CD14-positive monocyte (primary cell): Measurements from ENCODE around the gene ADAMTS4. TPM values are rescaled to one million over a fixed set of nuclear protein-coding genes. Genes with fewer than 3 reads are reported as not detected.

Experiments used
- DNase-seq, 3 donors: peaks; one replicate each; pipeline ENCODE4 v3.0.0-alpha.2; 2011 to 2022
- H2AFZ ChIP-seq: 2 replicates; pipeline ENCODE4 v1.6.0; 2012; ENCODE audit warnings: mild to moderate bottlenecking, low read depth, low read length, inconsistent platforms; ENCODE audit not compliant: insufficient read depth, poor library complexity, severe bottlenecking
- H3K27ac ChIP-seq, 2 donors: 1 replicate in 1 of 2; 2 replicates in 1 of 2; pipeline ENCODE4 v1.5.1; 2012 to 2013; ENCODE audit warnings: low read length in 2 of 2, control low read depth in 1 of 2, inconsistent platforms in 1 of 2, low read depth in 1 of 2, mild to moderate bottlenecking in 1 of 2
- H3K27me3 ChIP-seq, 2 donors: one replicate each; pipeline versions ENCODE4 v1.6.0 to v1.6.1; 2011 to 2013; ENCODE audit warnings: low read length in 2 of 2; ENCODE audit not compliant: control insufficient read depth in 2 of 2, insufficient read depth in 2 of 2
- H3K36me3 ChIP-seq, 2 donors: replicated peaks in 1 of 2; 1 replicate in 1 of 2; 2 replicates in 1 of 2; pipeline versions ENCODE4 v1.5.1 to v1.6.1; 2012 to 2013; ENCODE audit warnings: low read length in 2 of 2, control low read depth in 1 of 2, inconsistent platforms in 1 of 2, mild to moderate bottlenecking in 1 of 2; ENCODE audit not compliant: insufficient read depth in 2 of 2, control insufficient read depth in 1 of 2
- H3K4me1 ChIP-seq, 2 donors: 1 replicate in 1 of 2; 2 replicates in 1 of 2; pipeline versions ENCODE4 v1.5.1 to v1.6.1; 2012 to 2013; ENCODE audit warnings: low read length in 2 of 2, control low read depth in 1 of 2, inconsistent platforms in 1 of 2, mild to moderate bottlenecking in 1 of 2, moderate library complexity in 1 of 2; ENCODE audit not compliant: insufficient read depth in 2 of 2, control insufficient read depth in 1 of 2
- H3K4me2 ChIP-seq: replicated peaks from 2 replicates; pipeline ENCODE3; 2012; ENCODE audit warnings: low read length, moderate library complexity, mild to moderate bottlenecking; ENCODE audit not compliant: poor library complexity, severe bottlenecking; ENCODE audit errors: extremely low read depth
- H3K4me3 ChIP-seq, 3 experiments: fragments of 200-600 bp in 1 of 3; sonication (generic) in 1 of 3; replicated peaks in 1 of 3; 1 replicate in 2 of 3; 2 replicates in 1 of 3; pipeline ENCODE4 v1.5.1; 2011 to 2013; ENCODE audit warnings: low read length in 3 of 3, mild to moderate bottlenecking in 3 of 3, control low read depth in 2 of 3, low read depth in 2 of 3, inconsistent platforms in 1 of 3, moderate library complexity in 1 of 3
- H3K79me2 ChIP-seq: 2 replicates; pipeline ENCODE4 v1.6.0; 2012; ENCODE audit warnings: mild to moderate bottlenecking, control low read depth, inconsistent platforms, low read length, moderate library complexity; ENCODE audit not compliant: insufficient read depth
- H3K9ac ChIP-seq: 2 replicates; pipeline ENCODE4 v1.6.0; 2017; ENCODE audit warnings: low read length, mild to moderate bottlenecking; ENCODE audit not compliant: insufficient read depth, poor library complexity, severe bottlenecking
- H3K9me3 ChIP-seq, 2 donors: replicated peaks in 1 of 2; 1 replicate in 1 of 2; 2 replicates in 1 of 2; pipeline versions ENCODE4 v1.5.1 to v1.6.1; 2012 to 2013; ENCODE audit warnings: low read length in 2 of 2, control low read depth in 1 of 2; ENCODE audit not compliant: control insufficient read depth in 1 of 2, insufficient read depth in 1 of 2
- H4K20me1 ChIP-seq: 2 replicates; pipeline ENCODE4 v1.6.0; 2012; ENCODE audit warnings: mild to moderate bottlenecking, low read length, control low read depth, moderate library complexity; ENCODE audit not compliant: insufficient read depth
- H3K27ac Mint-ChIP-seq, 7 donors: one replicate each; pipeline ENCODE4 v1.8.0; 2020; ENCODE audit warnings: mild to moderate bottlenecking in 7 of 7, mixed read lengths in 7 of 7, moderate library complexity in 6 of 7, inconsistent platforms in 2 of 7
- H3K27me3 Mint-ChIP-seq, 3 donors: one replicate each; pipeline ENCODE4 v1.8.0; 2021 to 2022; ENCODE audit warnings: low read depth in 3 of 3, mild to moderate bottlenecking in 3 of 3, mixed read lengths in 3 of 3, moderate library complexity in 3 of 3, inconsistent platforms in 1 of 3
- H3K36me3 Mint-ChIP-seq, 2 donors: one replicate each; pipeline ENCODE4 v1.8.0; 2020; ENCODE audit warnings: mixed read lengths in 2 of 2, inconsistent platforms in 1 of 2, mild to moderate bottlenecking in 1 of 2
- H3K4me1 Mint-ChIP-seq: one replicate; pipeline ENCODE4 v1.8.0; 2020; ENCODE audit warnings: mild to moderate bottlenecking, mixed read lengths
- H3K4me3 Mint-ChIP-seq, 2 donors: one replicate each; pipeline ENCODE4 v1.8.0; 2020; ENCODE audit warnings: mild to moderate bottlenecking in 2 of 2, mixed read lengths in 2 of 2, moderate library complexity in 1 of 2
- H3K9me3 Mint-ChIP-seq, 7 donors: one replicate each; pipeline ENCODE4 v1.8.0; 2020 to 2022; ENCODE audit warnings: mixed read lengths in 7 of 7, mild to moderate bottlenecking in 6 of 7, moderate library complexity in 6 of 7, inconsistent platforms in 2 of 7
- WGBS: methylation state at CpG from one replicate; pipeline ENCODE4 v1.1.5; 2013; ENCODE audit warnings: missing lambda C conversion rate; ENCODE audit not compliant: insufficient coverage; 5-methylcytosine and 5-hydroxymethylcytosine counted together
- intact Hi-C, 2 donors: fragments of 100-400 bp; cut with micrococcal nuclease; formaldehyde crosslinking; loops; one replicate each; pipeline versions ENCODE4 v1.15.0 to v1.15.1; 2023
- polyA plus RNA-seq, 3 donors: library from polyadenylated mRNA; depleted of rRNA in 1 of 3; unstranded in 2 of 3; stranded (reverse) in 1 of 3; fragments of 300-500 nt in 2 of 3; fragments of >200 nt in 1 of 3; fragmentation: Illumina TruSeq in 2 of 3; gene quantifications; 1 replicate in 2 of 3; 2 replicates in 1 of 3; pipeline ENCODE4 v1.2.3, GENCODE V29; 2012 to 2021
- TF ChIP-seq, protein P1 (sequence below): fragments of 200-600 bp; IDR thresholded peaks from one replicate; pipeline ENCODE4 v1.8.0; 2022; ENCODE audit warnings: antibody characterized with exemption, mild to moderate bottlenecking

Gene ADAMTS4
- polyA plus RNA-seq, 3 donors = 0.01 to 0.04 TPM; not detected in 1

GRCh38 chr1:161173711-161174110 lies 25.1 kb downstream of the ADAMTS4 start:
- Histone ChIP-seq H3K4me1 (peaks cover 20 to 23% of the 10 kb centered on the region in 2 donors), H3K79me2 (peaks cover 19% of the 10 kb centered on the region), H3K27ac (no peak overlapping the region), H3K9ac (no peak overlapping the region), H2AFZ (no peak overlapping the region), H3K27me3 (no peaks in the 10 kb centered on the region), H3K36me3 (peaks cover 55 to 72% of the 10 kb centered on the region in 2 donors), H3K4me3 (no peak overlapping the region), H3K9me3 (no peaks in the 10 kb centered on the region), H4K20me1 (no peaks in the 10 kb centered on the region), H3K4me2 (no peak overlapping the region)
- intact Hi-C loops = no loop called here
- Mint-ChIP-seq H3K4me1 (peaks cover 23% of the 10 kb centered on the region), H3K36me3 (peaks cover 61 to 70% of the 10 kb centered on the region in 2 donors), H3K27ac (peak overlapping the region in 1 of 7 donors; percentile 1), H3K4me3 (no peak overlapping the region), H3K27me3 (no peaks in the 10 kb centered on the region), H3K9me3 (no peaks in the 10 kb centered on the region)
- DNase-seq = no peak
- TF ChIP-seq, protein P1, sequence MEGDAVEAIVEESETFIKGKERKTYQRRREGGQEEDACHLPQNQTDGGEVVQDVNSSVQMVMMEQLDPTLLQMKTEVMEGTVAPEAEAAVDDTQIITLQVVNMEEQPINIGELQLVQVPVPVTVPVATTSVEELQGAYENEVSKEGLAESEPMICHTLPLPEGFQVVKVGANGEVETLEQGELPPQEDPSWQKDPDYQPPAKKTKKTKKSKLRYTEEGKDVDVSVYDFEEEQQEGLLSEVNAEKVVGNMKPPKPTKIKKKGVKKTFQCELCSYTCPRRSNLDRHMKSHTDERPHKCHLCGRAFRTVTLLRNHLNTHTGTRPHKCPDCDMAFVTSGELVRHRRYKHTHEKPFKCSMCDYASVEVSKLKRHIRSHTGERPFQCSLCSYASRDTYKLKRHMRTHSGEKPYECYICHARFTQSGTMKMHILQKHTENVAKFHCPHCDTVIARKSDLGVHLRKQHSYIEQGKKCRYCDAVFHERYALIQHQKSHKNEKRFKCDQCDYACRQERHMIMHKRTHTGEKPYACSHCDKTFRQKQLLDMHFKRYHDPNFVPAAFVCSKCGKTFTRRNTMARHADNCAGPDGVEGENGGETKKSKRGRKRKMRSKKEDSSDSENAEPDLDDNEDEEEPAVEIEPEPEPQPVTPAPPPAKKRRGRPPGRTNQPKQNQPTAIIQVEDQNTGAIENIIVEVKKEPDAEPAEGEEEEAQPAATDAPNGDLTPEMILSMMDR = no peak
- WGBS = 95% methylated on average over 7 of the region's 11 CpGs

DNA sequence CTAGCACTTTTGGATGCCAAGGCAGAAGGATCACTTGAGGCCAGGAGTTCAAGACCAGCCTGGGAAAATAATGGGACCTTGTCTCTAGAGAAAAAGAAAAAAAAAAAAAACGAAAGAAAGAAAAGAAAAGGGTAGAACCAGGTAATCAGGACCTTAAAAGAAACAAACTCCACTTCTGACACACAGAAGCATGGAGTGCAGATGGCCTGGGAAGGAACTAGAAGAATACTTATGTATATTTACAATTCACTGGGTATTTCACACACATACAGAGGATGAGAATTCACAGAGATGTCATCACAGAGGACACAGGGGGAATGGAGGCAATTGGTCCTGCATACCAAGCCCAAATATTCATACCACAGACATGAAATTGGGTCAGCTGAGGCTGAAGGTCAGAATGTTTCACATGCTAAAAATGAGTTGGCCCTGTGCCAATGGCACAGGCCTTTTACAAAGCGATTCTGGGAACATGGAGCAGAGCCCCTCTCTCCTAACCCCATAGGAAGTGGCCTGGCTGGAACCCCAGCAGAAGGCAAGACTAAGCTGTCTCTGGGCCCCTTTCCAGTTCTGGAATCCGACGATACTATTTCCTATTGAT lies 26.0 kb downstream of the ADAMTS4 start:
- H3K4me2 ChIP-seq = no peak overlapping the region
- H4K20me1 ChIP-seq = no peaks in the 10 kb centered on the region
- H3K79me2 ChIP-seq = peaks cover 19% of the 10 kb centered on the region
- H3K27ac ChIP-seq = no peak overlapping the region
- no peak overlapping the region for H3K9ac ChIP-seq
- no peaks in the 10 kb centered on the region for H3K27me3 Mint-ChIP-seq
- TF ChIP-seq, protein P1 = no peak
- intact Hi-C loops = no loop called here
- H3K4me1 ChIP-seq = peaks cover 18 to 19% of the 10 kb centered on the region in 2 donors
- no peaks in the 10 kb centered on the region for H3K27me3 ChIP-seq
- H3K4me1 Mint-ChIP-seq = peaks cover 21% of the 10 kb centered on the region
- H3K9me3 ChIP-seq = no peaks in the 10 kb centered on the region
- peaks cover 65 to 77% of the 10 kb centered on the region in 2 donors for H3K36me3 Mint-ChIP-seq
- no peak overlapping the region for H3K4me3 ChIP-seq
- DNase-seq = no peak
- H3K36me3 ChIP-seq = peaks cover 55 to 72% of the 10 kb centered on the region in 2 donors
- H3K9me3 Mint-ChIP-seq = no peaks in the 10 kb centered on the region
- H3K4me3 Mint-ChIP-seq = no peak overlapping the region
- no peak overlapping the region for H2AFZ ChIP-seq
- WGBS = 71% methylated on average over 1 of the region's 4 CpGs
- H3K27ac Mint-ChIP-seq = peak overlapping the region in 1 of 7 donors; percentile 1
